ENCODE data around the gene POLR3H.
A peak's percentile ranks its signal among the peaks of the same experiment; 100 is the strongest.

Gene POLR3H

GRCh38 chr22:41535244-41535643 is 9.0 kb downstream of the POLR3H start:
- Histone ChIP-seq H4K20me1 (ENCODE audit: insufficient read depth, low read length, poor library complexity, severe bottlenecking) (peaks cover 6% of the 10 kb centered on the region), H3K4me1 (ENCODE audit: insufficient read depth, low read length, poor library complexity, severe bottlenecking) (peaks cover 2% of the 10 kb centered on the region), H3K36me3 (ENCODE audit: insufficient read depth, low read length) (peaks cover 17% of the 10 kb centered on the region; the same call in 1 of the 2 replicates), H3K4me2 (ENCODE audit: low read depth, low read length, poor library complexity, severe bottlenecking) (no peak overlapping the region), H3F3A (ENCODE audit: low read depth) (no peaks in the 10 kb centered on the region), H3K79me2 (ENCODE audit: insufficient read depth, low read length) (no peaks in the 10 kb centered on the region; the same call in 1 of the 2 replicates), H3K27me3 (ENCODE audit: insufficient read depth, low read length, poor library complexity, severe bottlenecking) (no peaks in the 10 kb centered on the region), H3K4me3 (ENCODE audit: low read length, poor library complexity, severe bottlenecking) (no peak overlapping the region), H3K9me3 (ENCODE audit: insufficient read depth, low read depth, low read length) (no peaks in the 10 kb centered on the region), H3K9ac (ENCODE audit: low read depth, low read length, poor library complexity, severe bottlenecking) (no peak overlapping the region), H2AFZ (ENCODE audit: low read length) (no peak overlapping the region), H3K9me2 (replicated peaks; ENCODE audit: low read depth, low read length) (no peaks in the 10 kb centered on the region)
- TF ChIP-seq CTCF (conservative IDR thresholded peaks at IDR 0.05; ENCODE audit: low read length): peak; percentile 29; the same call in 1 of the 2 replicates
- TF ChIP-seq EZH2phosphoT487 (IDR thresholded peaks at IDR 0.05; ENCODE audit: borderline replicate concordance): no peak

GRCh38 chr22:41534219-41534618 is 10.1 kb downstream of the POLR3H start:
- TF ChIP-seq CTCF (conservative IDR thresholded peaks at IDR 0.05; ENCODE audit: low read length): no peak
- TF ChIP-seq EZH2phosphoT487 (IDR thresholded peaks at IDR 0.05; ENCODE audit: borderline replicate concordance): no peak
- H3K9me3 ChIP-seq (ENCODE audit: insufficient read depth, low read depth, low read length): no peaks in the 10 kb centered on the region
- no peaks in the 10 kb centered on the region for H3K4me1 ChIP-seq (ENCODE audit: insufficient read depth, low read length, poor library complexity, severe bottlenecking)
- H3K4me2 ChIP-seq (ENCODE audit: low read depth, low read length, poor library complexity, severe bottlenecking): no peak overlapping the region
- no peaks in the 10 kb centered on the region for H3F3A ChIP-seq (ENCODE audit: low read depth)
- H4K20me1 ChIP-seq (ENCODE audit: insufficient read depth, low read length, poor library complexity, severe bottlenecking): peaks cover 6% of the 10 kb centered on the region
- no peak overlapping the region for H2AFZ ChIP-seq (ENCODE audit: low read length)
- H3K9ac ChIP-seq (ENCODE audit: low read depth, low read length, poor library complexity, severe bottlenecking): no peak overlapping the region
- H3K27me3 ChIP-seq (ENCODE audit: insufficient read depth, low read length, poor library complexity, severe bottlenecking): no peaks in the 10 kb centered on the region
- no peaks in the 10 kb centered on the region for H3K9me2 ChIP-seq (replicated peaks; ENCODE audit: low read depth, low read length)
- no peaks in the 10 kb centered on the region for H3K79me2 ChIP-seq (ENCODE audit: insufficient read depth, low read length)
- peaks cover 21% of the 10 kb centered on the region; the same call in 1 of the 2 replicates for H3K36me3 ChIP-seq (ENCODE audit: insufficient read depth, low read length)
- no peak overlapping the region for H3K4me3 ChIP-seq (ENCODE audit: low read length, poor library complexity, severe bottlenecking)

- Histone ChIP-seq H2AFZ (ENCODE audit: low read length) (no peak overlapping the region), H3K4me1 (ENCODE audit: insufficient read depth, low read length, poor library complexity, severe bottlenecking) (no peaks in the 10 kb centered on the region), H3K9me2 (replicated peaks; ENCODE audit: low read depth, low read length) (no peaks in the 10 kb centered on the region), H4K20me1 (ENCODE audit: insufficient read depth, low read length, poor library complexity, severe bottlenecking) (peaks cover 6% of the 10 kb centered on the region), H3K9ac (ENCODE audit: low read depth, low read length, poor library complexity, severe bottlenecking) (no peak overlapping the region), H3K36me3 (ENCODE audit: insufficient read depth, low read length) (peaks cover 31% of the 10 kb centered on the region; the same call in 1 of the 2 replicates), H3K27me3 (ENCODE audit: insufficient read depth, low read length, poor library complexity, severe bottlenecking) (no peaks in the 10 kb centered on the region), H3K4me3 (ENCODE audit: low read length, poor library complexity, severe bottlenecking) (no peak overlapping the region), H3K79me2 (ENCODE audit: insufficient read depth, low read length) (no peaks in the 10 kb centered on the region), H3F3A (ENCODE audit: low read depth) (no peaks in the 10 kb centered on the region), H3K9me3 (ENCODE audit: insufficient read depth, low read depth, low read length) (no peaks in the 10 kb centered on the region), H3K4me2 (ENCODE audit: low read depth, low read length, poor library complexity, severe bottlenecking) (no peak overlapping the region)
- no peak for TF ChIP-seq EZH2phosphoT487 (IDR thresholded peaks at IDR 0.05; ENCODE audit: borderline replicate concordance)
- TF ChIP-seq CTCF (conservative IDR thresholded peaks at IDR 0.05; ENCODE audit: low read length): peak; percentile 83
Observed at GRCh38 chr22:41532908-41533825, 11.1 kb downstream of the POLR3H start.
